GM19463 (cell line): ENCODE measurements around the gene SOHLH1.
"Not testable (repeated sequence)": the region's sequence is repeated elsewhere in the genome, so short reads cannot be mapped to it uniquely, and the experiment has no call there.

Experiments used
- ATAC-seq: cut with Tn5 transposase; IDR thresholded peaks from one replicate; pipeline ENCODE4 v1.9.1; 2021; ENCODE audit warnings: mild to moderate bottlenecking, moderate library complexity; ENCODE audit not compliant: unreplicated experiment

The SOHLH1 gene

GRCh38 chr9:135681161-135681560, 18.1 kb downstream of the SOHLH1 start:
- ATAC-seq, result no peak

DNA sequence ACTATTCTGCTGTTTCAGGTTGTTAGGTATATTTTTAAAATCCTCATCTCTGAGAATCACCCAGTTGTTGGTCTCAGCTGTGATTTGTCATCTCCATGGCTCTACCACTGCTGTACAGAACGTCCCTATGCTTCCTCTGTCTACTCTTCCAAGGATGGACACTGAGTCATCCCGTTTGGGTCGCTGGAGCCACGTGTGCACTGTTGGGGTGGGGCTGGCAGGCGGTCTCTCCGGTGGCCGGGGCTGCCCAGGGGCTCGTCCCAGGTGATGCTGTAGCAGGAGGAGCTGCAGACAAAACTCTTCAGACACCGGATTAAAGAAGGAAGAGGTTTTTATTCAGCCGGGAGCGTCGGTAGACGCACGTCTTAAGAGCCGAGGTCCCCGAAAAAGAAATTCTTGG, 19.2 kb downstream of the SOHLH1 start:
- ATAC-seq, result no peak

DNA sequence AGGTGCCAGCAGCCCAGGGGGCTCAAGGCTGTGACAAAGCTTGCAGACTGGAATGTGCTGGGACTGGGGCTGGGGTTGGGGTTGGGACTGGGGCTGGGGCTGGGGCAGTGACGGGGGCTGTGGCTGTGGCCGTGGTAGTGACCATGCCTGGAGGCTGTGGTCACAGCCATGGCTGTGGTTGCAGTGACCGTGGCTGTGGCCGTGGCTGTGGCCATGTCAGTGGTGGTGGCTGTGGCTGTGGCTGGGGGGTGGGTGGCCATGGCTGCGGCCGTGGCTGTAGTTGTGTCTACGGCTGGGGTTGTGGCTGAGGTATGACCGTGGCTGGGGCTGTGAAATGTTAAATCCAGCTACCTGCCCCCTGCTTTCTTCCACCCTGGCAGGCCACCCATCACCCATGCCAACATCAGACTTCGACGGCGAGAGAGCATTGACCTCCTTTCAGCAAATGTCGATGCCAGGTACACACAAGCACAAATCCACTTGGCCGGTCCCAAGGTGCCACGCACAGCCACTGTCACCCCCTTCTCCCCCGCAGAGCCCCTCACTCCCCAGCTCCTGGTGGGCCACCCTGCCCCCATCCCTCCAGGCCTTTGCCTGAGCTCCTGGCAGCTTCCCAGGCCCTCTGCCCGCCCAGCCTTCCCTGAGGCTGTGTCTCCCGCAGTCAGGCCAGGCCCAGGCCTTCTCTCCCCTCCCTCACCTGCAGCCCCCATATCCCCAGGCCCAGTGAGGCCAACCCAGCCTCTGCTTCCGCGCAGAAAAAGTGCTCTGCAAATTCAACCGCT, 20.9 kb downstream of the SOHLH1 start:
- ATAC-seq, result no peak

DNA sequence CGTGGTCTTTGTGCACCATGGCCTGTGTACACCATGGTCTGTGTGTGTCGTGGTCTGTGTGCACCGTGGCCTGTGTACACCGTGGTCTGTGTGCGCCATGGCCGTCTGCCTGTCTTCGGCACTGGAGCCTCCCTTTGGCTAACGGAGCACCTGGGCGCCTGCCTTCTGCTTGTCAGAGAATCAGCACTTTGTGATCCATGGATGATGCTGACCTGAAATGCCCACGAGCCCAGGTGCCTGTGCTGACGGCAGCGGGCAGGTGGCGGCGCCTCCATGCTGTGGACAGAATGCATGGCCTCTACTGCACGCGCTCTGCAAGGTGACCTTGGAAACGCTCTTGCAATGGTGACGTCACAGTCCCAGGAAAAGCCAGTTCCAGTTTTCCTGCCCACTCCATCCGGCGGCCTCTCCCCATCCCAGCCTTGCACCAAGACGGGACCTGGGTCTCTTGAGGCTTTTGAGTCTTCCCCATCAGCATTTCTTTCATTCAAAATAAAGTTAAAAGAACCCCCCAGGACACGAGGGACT, 21.6 kb downstream of the SOHLH1 start:
- ATAC-seq, result no peak

- ATAC-seq, result no peak
Observed at GRCh38 chr9:135676891-135677290, 22.4 kb downstream of the SOHLH1 start.

DNA sequence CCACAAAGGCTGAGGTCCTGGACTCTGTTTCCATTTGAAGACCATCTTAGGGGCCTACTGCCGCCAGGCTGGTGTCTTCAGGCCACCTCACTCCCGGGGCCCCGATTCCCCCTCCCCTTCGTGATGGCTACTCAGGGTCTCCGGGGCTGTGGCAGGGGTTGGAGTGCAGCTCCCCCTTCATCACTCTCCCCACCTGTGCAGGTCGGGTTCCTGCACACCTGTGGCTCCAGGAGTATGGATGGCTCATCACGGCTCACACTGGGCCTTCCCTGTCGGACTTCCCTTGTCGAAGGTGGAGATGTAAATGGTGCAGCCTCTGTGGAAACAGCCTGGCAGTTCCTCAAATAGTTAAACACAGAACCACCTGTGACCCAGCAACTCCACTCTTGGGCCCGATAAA, 24.3 kb downstream of the SOHLH1 start:
- no peak for ATAC-seq

DNA sequence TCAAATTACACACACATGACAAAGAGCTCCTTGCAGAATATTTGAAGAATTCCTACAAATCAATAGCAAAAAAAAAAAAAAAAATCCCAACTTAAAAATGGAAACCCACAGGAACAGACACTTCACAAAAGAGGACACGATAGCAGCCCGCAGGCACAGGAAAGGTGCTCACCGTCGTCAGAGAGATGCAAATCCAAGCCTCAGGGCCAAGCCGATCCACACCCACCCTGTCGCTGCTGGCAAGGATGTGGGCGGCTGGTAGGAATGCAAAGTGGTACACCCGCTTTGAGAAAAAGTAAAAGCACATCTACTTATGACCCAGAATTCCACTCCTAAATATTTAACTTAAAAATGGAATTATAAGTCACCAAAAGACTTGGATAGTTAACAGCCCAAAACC, 25.3 kb downstream of the SOHLH1 start:
- ATAC-seq, result no peak

GRCh38 chr9:135672786-135673185, 26.5 kb downstream of the SOHLH1 start:
- ATAC-seq, result not testable (repeated sequence)

GRCh38 chr9:135671591-135672041, 27.7 kb downstream of the SOHLH1 start:
- ATAC-seq, result no peak

GRCh38 chr9:135670721-135671590, 28.3 kb downstream of the SOHLH1 start:
- ATAC-seq, result no peak

GRCh38 chr9:135669616-135670285, 29.5 kb downstream of the SOHLH1 start:
- no peak for ATAC-seq

DNA sequence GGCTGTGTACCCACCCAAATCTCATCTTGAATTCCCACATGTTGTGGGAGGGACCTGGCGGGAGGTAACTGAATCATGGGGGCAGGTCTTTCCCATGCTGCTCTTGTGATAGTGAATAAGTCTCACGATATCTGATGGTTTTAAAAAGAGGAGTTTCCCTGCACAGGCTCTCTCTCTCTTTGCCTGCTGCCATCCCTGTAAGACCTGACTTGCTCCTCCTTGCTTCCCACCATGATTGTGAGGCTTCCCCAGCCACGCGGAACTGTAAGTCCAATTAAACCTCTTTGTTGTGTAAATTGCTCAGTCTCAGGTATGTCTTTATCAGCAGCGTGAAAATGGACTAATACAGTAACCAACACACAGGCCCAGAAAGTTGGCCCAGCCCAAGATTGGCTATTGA, 30.3 kb downstream of the SOHLH1 start:
- not testable (repeated sequence) for ATAC-seq

DNA sequence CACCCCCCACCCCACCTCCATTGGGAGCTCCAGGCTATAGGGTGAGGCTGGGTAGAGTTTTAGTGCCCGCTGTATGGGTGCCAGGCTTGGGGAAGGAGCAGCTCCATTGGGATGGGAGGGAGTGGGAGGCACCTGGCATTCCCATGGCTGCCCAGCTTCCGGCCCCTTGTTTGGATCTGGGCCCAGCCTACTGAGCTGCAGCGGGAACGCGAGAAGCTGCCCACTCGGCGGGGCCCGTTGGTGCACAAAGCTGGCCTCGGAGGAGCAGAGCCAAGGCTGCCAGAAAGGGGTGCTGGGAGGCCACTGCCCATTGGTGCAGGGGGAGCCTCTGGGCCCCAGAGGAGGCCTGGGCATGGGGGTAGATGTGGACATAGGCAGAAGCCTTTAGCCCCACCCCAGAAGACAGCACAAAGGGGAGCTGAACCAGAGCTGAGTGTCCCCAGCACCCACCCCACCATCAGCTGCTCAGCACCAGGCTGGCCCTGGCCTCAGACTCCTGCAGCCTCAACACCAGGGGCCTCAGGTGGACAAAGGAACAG, 31.7 kb downstream of the SOHLH1 start:
- no peak for ATAC-seq

- ATAC-seq, result no peak
Observed at GRCh38 chr9:135666534-135667462, 32.5 kb downstream of the SOHLH1 start.

DNA sequence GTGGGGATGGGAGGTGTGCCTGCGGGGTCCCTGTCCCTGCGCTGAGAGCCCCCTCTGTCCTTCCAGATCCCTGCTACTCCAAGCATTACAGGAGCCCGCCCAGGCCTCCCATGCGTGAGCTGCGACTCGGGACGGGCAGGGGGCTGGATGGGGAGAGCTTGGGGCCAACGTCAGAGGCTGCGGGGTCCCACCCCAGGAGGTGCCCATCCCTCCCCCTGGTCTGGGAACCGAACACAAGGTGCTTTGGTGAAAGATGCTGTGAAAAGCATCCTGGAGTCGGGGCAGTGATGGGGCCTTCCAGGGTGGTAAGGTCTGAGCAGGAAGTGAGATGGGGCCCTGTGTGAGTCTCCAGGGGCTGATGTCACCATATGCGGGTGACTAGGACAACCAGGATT, 33.5 kb downstream of the SOHLH1 start:
- no peak for ATAC-seq

DNA sequence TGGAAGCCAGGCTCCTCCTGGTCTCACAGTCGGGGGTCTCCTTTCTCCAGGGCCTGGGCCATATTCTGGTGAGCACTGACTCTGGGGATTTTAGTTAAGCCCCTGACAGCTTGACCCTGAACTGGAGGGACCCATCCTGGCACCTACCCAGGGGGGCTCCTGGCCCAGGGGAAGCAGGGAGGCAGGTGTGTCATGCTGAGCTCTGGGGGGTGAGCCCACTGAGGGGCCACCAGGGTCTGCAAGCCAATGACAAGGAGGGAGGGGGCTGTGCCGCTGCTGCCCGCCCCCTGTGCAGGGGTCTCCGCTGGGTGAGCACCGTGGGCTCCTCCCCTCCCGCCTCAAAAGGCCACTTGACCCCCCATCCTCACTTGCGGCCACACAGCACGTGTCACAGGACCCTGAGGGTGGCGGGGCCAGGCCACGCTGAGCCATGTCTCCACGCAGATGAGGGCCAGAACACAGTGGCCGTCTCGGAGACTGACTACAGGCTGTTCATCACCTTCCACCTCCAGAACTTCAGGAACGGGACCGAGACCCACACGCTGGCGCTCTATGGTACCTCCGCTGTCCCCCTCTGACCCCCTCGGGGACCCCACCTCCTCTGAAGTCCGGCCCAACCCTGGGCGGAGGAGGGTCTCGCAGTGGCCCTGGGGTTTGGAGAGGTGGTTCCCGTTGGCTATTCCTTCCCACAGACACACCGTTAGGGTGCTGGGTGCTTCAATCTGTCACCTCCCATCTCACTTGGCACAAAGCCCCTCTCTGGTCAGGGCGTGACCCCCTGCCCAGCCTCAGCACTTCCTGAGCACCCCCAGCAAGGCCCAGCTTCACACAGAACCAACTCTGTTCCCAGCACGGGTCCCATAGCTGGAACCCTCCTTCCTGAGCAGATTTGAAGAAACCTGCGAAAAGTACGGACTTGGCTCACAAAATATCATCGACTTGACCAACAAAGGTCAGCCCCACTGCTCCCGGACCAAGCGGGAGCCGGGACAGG, 34.2 kb downstream of the SOHLH1 start:
- no peak for ATAC-seq

DNA sequence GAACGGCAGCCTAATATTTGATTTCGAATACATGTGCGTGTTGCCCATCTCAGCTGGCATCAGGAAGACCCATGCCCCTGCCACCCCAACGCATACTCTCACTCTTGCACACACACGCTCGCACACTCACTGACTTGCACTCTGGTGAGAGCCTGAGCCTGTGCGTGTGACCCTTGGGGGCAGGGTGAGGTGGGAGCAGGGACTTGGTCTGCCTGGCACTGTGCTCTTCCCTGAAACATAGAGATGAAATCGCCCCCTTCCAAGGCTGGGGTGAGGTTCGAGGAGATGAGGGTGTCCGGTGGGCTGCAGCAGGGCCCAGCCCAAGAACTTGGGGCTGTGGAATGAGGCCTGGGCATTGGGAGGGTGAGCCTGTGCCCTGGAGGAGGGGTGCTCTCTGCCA, 35.0 kb downstream of the SOHLH1 start:
- ATAC-seq, result no peak

GRCh38 chr9:135663857-135664256, 35.4 kb downstream of the SOHLH1 start:
- no peak for ATAC-seq

- ATAC-seq, result no peak
Observed at GRCh38 chr9:135663451-135663770, 35.9 kb downstream of the SOHLH1 start.
